Activated CD8-positive, alpha-beta memory T cell treated with anti-CD3 and anti-CD28 coated beads, Interleukin-2, amount 50 U/mL, for 4 hours (primary cell): ENCODE results near the gene MED25.
A peak's percentile ranks its signal among the peaks of the same experiment; 100 is the strongest.

ENCODE experiments used
- DNase-seq: peaks from one replicate; pipeline ENCODE4 v3.0.0-alpha.2; 2020

Gene MED25

DNA sequence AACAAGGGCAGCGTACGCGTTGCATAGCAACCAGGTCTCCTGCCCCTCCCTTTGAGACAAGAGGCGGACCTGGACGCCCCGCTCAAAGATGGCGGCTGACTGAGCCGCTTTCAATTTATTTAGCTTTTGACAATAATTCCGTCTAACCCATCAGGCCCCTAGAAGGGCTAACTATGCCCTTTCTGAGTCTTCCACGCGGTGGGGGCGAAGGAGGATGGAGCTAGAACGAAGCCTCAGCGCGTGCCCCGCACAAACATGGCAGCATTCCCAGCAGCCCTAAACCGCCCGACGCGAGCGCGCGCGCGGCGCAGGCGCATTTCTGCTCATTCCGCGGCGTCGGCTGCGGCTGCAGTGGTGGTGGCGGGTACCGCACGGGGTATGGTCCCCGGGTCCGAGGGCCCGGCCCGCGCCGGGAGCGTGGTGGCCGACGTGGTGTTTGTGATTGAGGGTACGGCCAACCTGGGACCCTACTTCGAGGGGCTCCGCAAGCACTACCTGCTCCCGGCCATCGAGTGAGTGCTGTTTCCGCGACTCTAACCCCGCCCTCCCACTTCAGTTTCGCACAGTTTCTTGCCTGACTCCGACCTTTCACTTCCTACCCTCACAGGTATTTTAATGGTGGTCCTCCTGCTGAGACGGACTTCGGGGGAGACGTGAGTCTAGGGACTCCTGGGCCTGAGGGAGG lies at the start of gene MED25:
Gene MED25 (plus strand): TSS at position 326 of the 685 bp plus-strand sequence. CDS start 53 bp downstream, at position 379.
- peak; percentile 88 for DNase-seq

DNA sequence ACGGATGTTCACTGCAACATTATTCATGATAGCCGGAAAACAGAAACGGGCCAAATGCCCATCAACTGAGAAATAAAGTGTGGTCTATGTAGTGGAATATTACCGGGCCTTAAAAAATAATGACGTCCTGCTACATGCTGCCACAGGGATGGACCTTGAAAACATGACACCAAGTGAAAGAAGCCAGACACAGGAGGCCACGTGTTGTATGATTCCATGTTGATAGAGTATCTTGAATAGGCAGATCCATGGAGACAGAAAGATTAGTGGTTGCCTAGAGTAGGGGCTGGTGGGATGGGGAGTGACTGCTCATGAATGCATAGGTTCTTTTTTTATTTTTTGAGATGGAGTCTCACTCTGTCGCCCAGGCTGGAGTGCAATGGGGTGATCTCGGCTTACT lies 47.6 kb upstream of the MED25 start:
- no peak for DNase-seq

DNA sequence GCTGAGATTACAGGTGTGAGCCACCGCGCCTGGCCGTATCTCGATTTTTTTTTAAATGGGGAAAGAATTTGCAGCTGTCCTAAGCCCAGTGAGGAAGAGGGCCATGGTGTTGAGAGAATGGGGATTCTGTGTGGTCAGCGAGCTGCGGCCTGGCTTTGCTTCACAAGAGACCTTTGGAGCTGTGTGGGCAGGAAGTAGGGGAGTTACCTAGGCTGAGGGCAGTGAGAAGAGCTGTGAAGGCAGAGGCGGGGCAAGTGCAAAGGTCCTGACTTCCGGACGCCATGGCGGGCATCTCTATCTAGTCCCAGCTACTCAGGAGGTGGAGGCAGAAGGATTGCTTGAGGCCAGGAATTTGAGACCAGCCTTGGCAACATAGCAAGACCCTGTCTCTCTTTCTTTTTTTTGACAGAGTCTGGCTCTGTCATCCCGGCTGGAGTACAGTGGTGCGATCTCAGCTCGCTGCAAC lies 46.4 kb upstream of the MED25 start:
- no peak for DNase-seq

DNA sequence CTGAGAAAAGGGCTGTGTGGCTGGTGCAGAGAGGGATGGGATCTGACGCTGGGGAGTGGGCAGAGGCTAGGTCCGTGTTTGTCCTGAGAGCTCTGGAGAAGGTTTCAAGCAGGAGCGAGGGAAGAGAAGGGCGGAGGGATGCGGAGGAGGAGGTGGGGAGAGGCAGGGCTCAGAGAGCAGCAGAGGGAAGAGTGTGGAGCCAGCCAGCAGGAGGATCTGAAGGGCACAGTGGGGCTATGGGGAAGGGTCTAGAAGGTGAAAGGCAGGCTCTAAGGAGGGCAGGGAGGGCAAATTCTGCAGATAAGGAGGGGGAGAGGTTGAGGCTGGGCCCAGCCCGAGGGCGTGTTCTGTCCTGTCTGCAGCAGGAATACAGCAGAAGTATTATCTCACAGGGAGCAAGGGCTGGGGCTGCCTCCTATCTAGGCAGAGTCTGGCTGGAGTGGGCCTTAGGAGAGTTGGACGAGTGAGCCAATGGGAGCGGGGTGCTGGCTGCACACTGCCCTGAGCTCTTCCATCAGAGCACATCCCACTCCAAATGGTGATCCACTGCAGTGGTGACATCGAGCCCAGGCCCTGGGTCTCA lies 45.1 kb upstream of the MED25 start:
- no peak for DNase-seq

DNA sequence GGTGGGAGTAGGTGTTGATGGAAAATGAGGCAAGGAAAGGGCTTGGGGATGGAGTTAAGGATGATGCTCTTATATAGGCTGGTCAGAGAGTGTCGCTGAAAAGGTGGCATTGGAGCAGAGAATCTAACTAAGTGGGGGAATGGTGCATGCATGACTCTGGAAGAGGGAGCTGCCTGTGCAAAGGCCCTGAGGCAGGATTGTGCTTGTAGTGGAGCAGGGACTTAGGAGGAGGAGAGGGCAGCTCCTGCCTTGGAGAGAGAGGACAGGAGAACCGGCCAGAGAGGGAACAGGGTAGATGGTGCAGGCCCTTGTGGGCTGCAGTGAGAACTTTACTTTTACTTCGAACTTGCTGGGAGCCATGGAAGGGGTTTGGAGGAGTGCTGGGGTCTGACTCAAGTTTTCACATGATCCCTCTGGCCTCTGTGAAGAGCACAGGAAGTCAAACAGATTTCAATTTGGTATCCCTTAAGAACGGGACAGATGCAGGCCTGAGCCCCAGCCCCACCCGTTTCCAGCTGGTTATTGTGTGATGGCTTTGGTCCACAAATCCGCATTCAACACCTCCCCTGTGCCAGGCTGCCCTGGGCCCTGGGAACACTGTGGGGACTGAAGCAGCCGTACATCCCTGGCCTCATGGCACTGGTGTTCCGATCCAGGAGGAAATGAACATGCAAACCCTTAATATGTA lies 44.3 kb upstream of the MED25 start:
- no peak for DNase-seq

DNA sequence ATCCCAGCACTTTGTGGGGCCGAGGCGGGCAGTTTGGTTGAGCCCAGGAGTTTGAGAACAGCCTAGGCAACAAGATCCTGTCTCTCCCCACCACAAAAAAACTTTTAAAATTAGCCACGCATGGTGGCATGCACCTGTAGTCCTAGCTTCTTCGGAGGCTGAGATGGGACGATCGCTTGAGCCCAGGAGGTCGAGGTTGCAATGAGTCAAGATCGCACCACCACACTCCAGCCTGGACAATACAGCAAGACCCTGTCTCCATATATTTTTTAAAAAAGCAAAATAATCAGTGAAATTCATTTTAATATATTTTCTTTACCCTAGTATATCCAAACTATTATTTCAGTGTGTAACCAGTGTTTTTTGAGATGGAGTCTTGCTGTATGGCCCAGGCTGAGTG lies 43.1 kb upstream of the MED25 start:
- DNase-seq: no peak

DNA sequence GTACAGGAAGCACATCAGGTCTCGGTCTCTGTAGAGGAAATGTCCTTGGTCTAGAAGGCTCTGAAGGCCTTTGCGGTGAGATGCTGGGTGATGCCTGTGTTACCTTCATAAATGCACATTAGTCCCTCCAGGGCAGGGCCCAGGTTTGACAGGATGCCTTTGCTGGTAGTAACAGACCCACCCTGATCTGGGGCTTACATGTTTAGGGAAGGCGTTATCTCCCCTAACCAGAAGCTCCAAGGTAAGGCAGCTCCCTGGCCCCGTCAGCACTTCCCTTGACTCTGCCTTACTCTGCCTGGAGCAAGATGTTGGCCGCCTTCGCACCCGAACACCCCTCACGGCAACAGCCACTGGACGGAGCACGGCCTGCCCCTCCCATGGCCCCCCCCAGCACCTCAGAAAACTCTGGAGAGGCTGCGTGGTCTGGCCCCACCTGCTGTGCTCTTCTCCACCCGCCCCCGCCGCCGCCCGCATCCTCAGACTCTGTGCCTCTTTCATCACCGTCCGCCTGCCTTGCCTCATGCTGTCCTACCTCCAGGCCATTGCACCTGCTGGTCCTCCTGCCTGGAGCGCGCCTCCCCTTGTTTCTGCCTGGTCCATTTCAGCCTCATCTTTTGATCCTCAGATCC lies 42.2 kb upstream of the MED25 start:
- no peak for DNase-seq

DNA sequence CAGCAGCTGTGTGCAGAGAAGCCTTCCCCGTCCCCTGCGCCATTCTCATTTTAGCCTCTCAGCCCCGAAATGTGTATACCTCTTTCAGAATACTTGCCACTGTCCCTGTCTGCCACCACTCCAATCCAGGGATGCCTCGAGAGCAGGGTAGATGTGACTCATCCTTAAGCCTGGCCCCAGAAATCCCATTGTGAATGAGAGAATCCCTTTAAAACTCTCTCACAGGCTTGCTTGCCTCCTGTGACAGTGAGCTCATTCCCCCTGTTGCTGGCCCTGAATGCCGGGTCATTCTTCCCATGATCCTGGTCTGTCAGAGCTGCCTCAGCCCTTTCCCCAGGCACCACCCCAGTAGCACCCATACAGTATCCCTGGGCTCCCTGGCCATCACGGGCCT lies 41.7 kb upstream of the MED25 start:
- no peak for DNase-seq

DNA sequence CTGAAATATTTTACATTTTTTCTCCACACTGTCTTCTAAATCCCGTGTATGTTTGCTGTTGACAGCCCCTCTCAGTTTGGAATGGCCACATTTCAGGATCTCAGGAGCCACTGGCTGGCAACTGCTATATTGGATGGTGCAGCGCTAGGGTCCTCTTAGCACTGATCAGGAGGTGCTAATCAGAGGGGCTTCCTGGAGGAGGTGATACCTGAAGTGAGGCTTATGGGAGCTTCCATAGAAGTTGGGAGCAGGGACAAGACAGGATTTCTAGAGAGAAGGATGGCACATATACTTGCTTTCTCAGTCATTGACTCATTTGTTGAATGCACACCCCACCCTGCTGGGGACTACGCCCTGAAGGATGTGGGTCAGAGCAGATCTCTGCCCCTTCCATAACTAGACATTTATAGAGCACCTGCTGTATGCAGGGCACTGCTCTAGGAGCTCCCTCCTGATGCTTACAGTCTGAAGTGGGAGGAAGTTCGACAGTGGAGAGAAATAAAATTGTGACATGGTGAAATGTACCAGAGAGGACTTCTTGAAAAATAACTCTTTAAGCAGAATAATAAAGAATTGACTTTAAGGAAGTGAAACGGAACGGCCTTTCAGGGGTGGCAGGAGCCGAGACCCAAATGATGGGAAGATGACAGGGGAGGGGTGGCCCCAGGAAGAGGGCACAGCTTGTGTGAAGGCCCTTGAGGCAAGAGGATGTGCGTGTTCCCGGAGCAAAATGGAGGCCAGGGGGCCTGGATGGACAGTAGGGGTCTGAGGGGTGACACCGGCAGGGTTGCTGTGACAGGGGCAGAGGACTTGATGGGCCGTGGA lies 38.1 kb upstream of the MED25 start:
- DNase-seq: no peak

DNA sequence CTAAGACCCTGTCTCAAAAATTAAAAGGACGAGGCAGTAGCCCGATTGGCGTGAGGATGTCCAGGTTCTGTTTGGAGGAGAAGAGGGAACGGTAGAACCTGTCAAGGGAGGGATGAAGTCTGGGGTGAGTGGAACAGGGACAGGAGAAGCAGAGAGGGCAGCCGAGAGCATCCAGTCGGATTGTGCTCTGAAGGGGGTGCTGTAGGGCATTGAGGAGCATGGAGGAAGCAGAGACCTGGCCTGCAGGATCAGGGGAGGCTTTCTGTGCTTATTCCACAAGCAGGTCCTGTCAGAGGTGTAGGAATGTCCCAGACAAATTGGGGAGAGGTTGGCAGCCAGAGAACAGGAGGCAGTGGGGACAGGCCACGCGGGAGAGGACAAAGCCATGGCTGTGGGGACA lies 37.2 kb upstream of the MED25 start:
- DNase-seq: no peak

DNA sequence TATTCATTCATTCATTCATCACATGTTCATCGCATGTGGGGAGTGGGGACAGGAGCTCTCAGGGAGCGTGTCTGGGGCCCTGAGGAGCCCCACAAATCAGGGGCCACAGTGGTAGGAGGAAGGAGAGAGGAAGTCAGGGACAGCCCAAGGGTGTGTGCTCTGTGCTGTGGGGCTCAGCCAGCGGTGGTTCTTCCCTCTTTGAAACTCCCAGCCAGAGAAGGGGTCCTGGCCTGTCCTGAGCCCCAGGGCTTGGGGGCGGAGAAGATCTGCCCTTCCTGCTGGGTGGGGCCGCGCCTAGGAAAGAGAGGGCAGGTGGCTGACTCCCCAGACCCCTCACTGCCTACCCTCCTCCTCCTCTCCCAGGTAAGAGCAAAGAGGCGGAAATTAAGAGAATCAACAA lies 36.7 kb upstream of the MED25 start:
- no peak for DNase-seq

DNA sequence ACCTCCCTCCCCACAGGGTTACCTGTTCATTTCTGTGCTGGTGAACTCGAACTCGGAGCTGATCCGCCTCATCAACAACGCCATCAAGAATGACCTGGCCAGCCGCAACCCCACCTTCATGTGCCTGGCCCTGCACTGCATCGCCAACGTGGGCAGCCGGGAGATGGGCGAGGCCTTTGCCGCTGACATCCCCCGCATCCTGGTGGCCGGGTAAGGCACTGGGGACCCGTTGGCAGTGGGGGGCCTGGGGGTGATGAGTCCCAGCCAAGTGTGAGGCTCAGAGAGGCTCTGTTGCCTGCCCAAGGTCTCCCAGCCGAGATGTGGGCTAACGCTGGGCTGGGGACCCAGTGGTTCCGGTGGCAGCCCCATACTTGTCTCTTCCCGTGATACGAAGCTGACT lies 35.6 kb upstream of the MED25 start:
- no peak for DNase-seq

DNA sequence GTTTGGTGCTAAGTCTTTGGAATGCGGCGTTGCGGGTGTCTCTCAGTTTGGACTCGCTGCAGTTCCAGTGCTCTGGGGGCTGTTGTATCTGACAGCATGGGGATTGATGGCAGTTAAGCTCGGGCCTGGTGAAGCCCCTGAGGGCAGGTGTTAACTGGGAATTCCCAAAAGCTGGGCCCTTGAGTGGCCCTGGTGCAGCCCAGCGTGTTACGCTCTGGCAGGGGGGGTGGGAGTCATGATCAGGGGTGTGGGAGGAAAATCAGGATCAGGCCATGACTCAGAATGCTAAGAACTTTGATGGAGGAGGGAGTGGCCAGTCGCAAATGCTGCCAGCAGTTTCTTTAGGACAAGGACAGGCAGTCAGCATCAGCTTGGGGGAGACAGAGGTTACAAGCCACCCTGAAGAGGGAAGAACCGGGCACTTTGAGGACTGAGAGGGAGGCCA lies 31.7 kb upstream of the MED25 start:
- DNase-seq: no peak

DNA sequence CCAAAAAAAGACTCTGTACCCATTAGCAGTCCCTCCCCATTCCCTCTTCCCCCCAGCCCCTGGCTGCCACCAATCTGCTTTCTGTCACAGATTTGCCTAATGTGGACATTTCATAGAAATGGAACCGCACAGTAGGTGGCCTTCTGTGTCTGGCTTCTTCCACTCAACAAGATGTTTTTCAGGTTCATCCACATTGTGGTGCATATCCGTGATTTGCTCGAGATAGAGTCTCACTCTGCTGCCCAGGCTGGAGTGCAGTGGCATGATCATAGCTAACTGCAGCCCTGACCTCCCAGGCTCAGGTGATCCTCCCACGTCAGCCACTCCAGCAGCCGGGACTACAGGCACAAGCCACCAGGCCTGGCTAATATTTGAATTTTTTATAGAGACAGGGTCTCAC lies 30.3 kb upstream of the MED25 start:
- no peak for DNase-seq

DNA sequence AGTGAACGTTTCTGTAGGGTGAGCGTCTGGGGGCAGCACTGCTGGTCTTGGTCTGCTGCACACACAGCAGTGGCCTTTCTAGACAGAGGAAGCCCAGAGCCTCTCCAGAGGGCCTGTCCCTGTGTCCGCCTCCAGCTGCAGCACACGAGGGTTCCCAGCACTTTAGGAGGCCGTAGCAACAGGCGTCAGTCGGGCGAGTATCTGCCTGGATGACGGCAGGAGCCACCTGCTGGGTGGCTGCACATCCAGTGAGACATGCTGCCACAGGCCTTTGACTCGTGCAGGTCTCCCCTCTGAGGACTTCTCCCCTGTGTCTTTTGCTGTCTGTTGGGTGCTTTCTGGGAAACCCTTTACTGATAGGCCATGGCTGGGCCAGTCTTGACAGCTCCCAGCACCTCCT lies 29.2 kb upstream of the MED25 start:
- no peak for DNase-seq

DNA sequence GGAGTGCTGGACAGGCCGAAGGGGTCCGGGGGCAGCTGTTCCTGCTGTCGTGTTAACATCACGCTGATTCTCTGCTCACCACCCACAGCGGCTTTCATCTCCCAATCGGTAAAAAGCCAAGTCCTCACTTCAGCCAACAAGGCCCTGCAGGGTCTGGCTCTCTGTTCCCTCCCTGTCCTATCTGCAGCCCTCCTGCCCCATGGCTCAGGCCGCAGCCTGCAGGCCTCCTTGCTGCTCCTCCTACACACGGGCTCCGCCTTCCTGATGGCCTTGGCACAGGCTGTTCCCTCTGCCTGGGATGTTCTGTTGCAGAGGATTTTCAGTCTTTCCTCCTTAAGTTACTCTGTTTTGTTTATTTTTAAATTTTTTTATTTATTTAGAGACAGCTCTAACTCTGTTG lies 27.2 kb upstream of the MED25 start:
- no peak for DNase-seq

DNA sequence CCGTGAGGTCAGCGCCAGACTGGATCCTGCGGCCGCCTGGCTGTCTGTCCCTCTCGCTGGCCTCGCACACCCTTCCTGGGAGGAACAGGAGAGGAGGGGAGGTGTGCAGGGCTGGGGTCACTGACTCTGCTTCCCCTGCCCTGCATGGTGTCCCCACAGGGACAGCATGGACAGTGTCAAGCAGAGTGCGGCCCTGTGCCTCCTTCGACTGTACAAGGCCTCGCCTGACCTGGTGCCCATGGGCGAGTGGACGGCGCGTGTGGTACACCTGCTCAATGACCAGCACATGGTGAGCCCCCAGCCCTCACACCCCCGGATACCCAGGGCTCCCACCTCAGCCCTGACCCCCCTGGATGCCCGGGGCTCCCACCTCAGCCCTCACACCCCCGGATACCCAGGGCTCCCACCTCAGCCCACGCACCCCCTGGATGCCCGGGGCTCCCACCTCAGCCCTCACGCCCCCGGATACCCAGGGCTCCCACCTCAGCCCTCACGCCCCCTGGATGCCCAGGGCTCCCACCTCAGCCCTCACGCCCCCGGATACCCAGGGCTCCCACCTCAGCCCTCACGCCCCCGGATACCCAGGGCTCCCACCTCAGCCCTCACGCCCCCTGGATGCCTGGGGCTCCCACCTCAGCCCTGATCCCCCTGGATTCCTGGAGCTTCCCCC lies 26.2 kb upstream of the MED25 start:
- DNase-seq: no peak

DNA sequence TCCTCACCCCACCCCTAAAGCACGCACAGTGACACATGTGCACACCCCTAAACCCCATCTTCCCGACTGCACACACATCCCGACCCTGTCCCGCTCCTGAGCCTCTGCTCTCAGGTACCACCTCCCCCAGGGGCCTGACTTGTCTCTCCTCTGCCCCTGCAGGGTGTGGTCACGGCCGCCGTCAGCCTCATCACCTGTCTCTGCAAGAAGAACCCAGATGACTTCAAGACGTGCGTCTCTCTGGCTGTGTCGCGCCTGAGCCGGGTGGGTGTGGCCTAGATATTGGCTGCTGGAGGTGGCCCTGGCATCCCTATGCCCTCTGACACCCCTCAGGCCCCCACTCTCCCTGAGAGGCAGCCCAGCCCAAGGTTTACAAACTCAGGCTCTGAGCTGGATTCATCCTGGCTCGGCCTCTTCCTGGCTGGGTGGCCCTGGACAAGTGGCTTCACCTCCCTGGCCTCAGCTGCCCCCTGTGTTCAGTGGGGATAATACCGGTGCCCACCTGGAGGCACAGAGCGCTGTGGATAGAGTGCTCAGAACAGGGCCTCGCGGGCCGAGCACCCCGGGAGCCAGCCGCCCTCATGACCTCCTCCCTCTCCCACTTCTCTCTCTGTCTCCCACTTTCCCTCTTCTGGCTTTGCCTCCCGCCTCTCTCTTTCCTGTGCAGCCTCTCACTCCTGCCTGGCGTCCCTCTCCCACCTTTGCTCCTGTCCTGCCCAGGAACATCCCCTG lies 25.1 kb upstream of the MED25 start:
- DNase-seq: no peak

DNA sequence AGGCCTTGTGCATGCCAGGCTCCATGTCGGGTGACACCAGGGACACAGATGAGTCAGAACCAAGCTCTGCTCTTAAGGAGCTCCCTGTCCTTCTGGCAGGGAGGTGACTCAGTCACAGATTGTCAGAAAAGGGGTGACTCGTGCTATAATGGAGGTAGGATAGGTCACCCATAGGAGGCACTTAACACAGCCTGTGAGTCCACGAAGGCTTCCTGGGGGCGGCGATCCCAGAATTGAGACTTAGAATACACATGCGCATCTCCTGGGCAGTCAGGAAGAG lies 24.6 kb upstream of the MED25 start:
- no peak for DNase-seq

DNA sequence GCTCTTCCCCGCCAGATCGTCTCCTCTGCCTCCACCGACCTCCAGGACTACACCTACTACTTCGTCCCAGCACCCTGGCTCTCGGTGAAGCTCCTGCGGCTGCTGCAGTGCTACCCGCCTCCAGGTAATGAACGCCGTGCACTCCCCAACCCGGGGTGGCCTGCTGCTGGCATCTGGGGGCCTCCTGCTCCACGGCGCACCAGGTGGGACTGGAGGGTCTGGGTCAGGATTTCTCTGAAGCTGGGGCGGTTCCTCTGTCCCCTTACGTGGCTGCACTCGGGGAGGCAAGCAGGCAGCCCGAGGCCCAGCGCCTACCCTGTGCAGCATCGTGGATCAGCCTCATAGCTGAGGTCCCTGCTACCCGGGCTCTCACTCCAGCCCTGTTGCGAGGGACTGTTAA lies 22.5 kb upstream of the MED25 start:
- DNase-seq: no peak

DNA sequence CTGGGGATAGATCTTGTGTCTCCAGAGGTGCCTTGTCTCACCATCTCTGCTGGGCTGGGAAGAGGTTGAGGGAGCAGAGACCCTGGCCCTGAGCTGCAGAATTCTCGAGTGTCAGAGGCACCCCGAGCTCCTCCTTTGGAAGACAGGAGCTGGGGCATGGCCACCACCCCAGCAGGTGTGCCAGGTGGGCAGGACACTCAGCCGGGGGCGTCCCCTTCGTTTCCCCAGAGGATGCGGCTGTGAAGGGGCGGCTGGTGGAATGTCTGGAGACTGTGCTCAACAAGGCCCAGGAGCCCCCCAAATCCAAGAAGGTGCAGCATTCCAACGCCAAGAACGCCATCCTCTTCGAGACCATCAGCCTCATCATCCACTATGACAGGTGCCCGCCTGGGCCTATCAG lies 19.5 kb upstream of the MED25 start:
- DNase-seq: no peak

DNA sequence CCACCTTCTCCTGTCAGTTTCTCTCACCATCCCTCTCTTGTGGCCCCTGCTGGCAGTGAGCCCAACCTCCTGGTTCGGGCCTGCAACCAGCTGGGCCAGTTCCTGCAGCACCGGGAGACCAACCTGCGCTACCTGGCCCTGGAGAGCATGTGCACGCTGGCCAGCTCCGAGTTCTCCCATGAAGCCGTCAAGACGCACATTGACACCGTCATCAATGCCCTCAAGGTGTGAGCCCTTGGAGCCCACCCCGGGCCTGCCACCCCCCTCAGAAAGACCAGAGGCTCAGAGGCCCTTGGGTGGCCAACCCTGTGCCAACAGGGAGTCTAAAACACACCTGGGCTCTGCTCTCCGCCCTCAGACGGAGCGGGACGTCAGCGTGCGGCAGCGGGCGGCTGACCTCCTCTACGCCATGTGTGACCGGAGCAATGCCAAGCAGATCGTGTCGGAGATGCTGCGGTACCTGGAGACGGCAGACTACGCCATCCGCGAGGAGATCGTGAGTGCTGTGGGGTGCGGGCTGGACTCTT lies 18.8 kb upstream of the MED25 start:
- DNase-seq: no peak
